Skeletal muscle satellite cell (primary cell): ENCODE data around the gene ANKRD33.

ENCODE experiments used
- H3K27me3 ChIP-seq: 2 replicates; pipeline ENCODE4 v1.7.0; 2013; ENCODE audit warnings: low read length; ENCODE audit not compliant: control insufficient read depth, insufficient read depth
- H3K36me3 ChIP-seq: 2 replicates; pipeline ENCODE4 v1.7.0; 2013; ENCODE audit warnings: mild to moderate bottlenecking, control low read depth, low read length; ENCODE audit not compliant: insufficient read depth
- H3K4me1 ChIP-seq: 2 replicates; pipeline ENCODE4 v1.7.0; 2013; ENCODE audit warnings: low read length; ENCODE audit not compliant: control insufficient read depth, insufficient read depth
- H3K4me2 ChIP-seq: 2 replicates; pipeline ENCODE4 v1.7.0; 2013; ENCODE audit warnings: mild to moderate bottlenecking, low read length
- H3K4me3 ChIP-seq: 2 replicates; pipeline ENCODE4 v1.7.0; 2013; ENCODE audit warnings: low read length
- H3K9ac ChIP-seq: 2 replicates; pipeline ENCODE4 v1.7.0; 2013; ENCODE audit warnings: mild to moderate bottlenecking, low read depth, low read length, moderate library complexity
- H3K9me3 ChIP-seq: replicated peaks from 2 replicates; pipeline ENCODE4 v1.7.0; 2013; ENCODE audit warnings: mild to moderate bottlenecking, control low read depth, low read length

ANKRD33 gene

DNA sequence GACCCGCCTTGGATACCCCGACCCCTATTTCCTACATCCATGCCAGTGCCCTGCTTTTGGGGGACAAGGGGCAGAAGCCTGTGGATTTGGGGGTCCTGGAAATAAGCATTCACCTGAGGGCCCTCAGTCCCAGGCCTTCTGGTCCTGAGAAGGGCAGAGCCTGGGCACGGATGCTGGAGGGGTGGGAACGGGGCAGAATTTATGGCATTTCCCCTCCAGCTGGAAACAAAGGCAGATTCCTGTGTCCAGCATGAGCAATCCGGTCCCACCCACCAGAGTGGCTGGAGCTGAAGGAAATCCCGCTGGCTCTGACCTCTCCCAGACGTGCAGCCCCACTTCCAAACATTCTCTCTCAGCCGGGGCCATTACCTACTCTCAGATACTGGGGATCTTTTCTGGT, 9.3 kb downstream of the ANKRD33 start:
- H3K4me2 ChIP-seq = no peak overlapping the region
- no peak overlapping the region for H3K9ac ChIP-seq
- H3K4me3 ChIP-seq = no peak overlapping the region
- H3K27me3 ChIP-seq = no peaks in the 10 kb centered on the region
- H3K9me3 ChIP-seq = no peaks in the 10 kb centered on the region
- H3K36me3 ChIP-seq = no peaks in the 10 kb centered on the region
- peaks cover 6% of the 10 kb centered on the region for H3K4me1 ChIP-seq

DNA sequence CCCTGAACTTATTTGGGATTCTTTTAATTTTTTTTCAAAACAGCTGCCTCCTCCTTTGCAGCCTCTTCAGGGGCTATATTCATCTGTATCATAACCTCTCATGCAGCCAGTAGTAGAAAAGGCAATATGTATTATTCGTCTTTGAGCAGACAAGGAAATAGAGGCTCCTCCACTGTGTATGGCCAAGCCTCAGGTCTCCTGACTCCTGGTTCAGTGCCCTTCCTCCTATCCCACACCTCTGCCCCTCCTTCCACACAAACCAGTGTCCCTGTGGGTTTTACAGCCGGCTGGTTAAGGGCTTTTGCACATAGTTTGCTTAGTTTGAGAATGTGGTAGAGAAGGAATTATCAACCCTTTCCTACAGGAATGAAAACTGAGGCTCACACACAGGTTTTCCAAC, 10.6 kb downstream of the ANKRD33 start:
- Histone ChIP-seq H3K9ac (no peak overlapping the region), H3K27me3 (no peaks in the 10 kb centered on the region), H3K4me1 (peaks cover 6% of the 10 kb centered on the region), H3K4me2 (no peak overlapping the region), H3K4me3 (no peak overlapping the region), H3K36me3 (no peaks in the 10 kb centered on the region), H3K9me3 (no peaks in the 10 kb centered on the region)

DNA sequence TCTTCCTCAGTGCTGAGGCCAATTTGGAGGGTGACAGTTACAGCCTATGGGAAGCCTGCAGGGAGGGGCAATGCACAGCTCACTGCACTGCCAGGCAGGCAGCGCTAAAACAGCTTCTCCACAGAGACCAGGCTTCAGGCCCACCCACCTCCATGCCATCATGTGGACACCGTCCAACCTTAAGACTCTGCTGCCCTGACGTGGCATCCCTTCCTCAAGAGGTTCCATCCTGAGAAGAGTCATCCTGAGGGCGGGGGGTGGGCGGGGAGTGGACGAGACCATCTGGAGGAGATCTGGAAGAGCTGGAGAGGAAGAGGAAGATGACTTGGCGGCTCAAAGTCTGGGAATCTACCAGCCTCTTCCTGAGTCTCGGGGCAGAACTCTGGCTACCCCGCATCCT, 11.0 kb downstream of the ANKRD33 start:
- H3K4me3 ChIP-seq = no peak overlapping the region
- no peaks in the 10 kb centered on the region for H3K9me3 ChIP-seq
- H3K4me1 ChIP-seq = peaks cover 6% of the 10 kb centered on the region
- H3K4me2 ChIP-seq = no peak overlapping the region
- no peaks in the 10 kb centered on the region for H3K27me3 ChIP-seq
- no peaks in the 10 kb centered on the region for H3K36me3 ChIP-seq
- H3K9ac ChIP-seq = no peak overlapping the region

GRCh38 chr12:51900323-51900889, 12.5 kb downstream of the ANKRD33 start:
- Histone ChIP-seq H3K9ac (no peak overlapping the region), H3K4me3 (no peak overlapping the region), H3K27me3 (no peaks in the 10 kb centered on the region), H3K9me3 (no peaks in the 10 kb centered on the region), H3K4me1 (peaks cover 10% of the 10 kb centered on the region), H3K36me3 (no peaks in the 10 kb centered on the region), H3K4me2 (no peak overlapping the region)

DNA sequence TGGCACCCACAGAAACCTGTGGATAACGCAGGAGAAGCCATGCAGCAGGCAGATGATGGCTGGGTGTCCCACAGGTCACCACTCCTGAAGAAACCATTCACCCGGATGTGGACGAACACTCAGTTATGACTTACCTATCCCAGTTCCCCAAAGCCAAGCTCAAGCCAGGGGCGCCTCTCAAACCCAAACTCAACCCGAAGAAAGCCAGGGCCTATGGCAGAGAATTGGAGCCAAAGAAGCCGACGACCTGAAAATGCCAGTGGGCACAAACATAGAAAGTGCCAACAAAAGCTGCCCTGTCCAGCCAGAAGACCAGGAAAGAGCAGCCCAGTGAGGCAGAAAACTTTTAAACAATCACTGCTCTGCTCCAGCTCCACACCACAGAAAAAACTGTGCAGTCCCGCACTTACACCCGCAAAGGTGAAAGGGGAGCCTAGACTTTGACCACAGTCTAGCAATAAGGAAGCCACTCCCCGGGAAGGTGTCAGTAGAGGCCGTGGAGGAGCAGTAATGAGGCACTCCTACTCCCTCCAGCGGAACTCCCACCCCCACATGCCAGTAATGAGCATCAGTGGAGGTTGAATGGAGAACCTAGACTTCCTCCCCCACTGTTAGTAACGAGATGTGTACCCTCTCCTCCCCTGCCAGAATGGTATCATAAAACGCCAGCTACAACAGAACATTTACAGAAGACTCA, 13.4 kb downstream of the ANKRD33 start:
- H3K9ac ChIP-seq = no peak overlapping the region
- H3K36me3 ChIP-seq = no peaks in the 10 kb centered on the region
- H3K27me3 ChIP-seq = no peaks in the 10 kb centered on the region
- no peaks in the 10 kb centered on the region for H3K9me3 ChIP-seq
- H3K4me3 ChIP-seq = no peak overlapping the region
- H3K4me1 ChIP-seq = peaks cover 18% of the 10 kb centered on the region
- no peak overlapping the region for H3K4me2 ChIP-seq

DNA sequence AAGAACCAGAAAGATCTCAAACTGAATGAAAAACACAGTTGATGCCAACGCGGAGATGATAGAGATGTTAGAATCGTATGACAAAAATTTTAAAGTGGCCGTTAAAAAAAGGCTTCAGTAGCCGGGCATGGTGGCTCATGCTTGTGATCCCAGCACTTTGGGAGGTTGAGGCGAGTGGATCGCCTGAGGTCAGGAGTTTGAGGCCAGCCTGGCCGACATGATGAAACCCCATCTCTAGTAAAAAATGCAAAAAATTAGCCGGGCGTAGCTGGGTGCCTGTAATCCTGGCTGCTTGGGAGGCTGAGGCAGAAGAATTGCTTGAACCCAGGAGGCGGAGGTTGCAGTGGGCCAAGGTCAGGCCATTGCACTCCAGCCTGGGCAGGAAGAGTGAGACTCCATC, 14.0 kb downstream of the ANKRD33 start:
- no peaks in the 10 kb centered on the region for H3K27me3 ChIP-seq
- peaks cover 23% of the 10 kb centered on the region for H3K4me1 ChIP-seq
- no peak overlapping the region for H3K9ac ChIP-seq
- H3K4me2 ChIP-seq = no peak overlapping the region
- H3K9me3 ChIP-seq = no peaks in the 10 kb centered on the region
- H3K36me3 ChIP-seq = no peaks in the 10 kb centered on the region
- H3K4me3 ChIP-seq = no peak overlapping the region

DNA sequence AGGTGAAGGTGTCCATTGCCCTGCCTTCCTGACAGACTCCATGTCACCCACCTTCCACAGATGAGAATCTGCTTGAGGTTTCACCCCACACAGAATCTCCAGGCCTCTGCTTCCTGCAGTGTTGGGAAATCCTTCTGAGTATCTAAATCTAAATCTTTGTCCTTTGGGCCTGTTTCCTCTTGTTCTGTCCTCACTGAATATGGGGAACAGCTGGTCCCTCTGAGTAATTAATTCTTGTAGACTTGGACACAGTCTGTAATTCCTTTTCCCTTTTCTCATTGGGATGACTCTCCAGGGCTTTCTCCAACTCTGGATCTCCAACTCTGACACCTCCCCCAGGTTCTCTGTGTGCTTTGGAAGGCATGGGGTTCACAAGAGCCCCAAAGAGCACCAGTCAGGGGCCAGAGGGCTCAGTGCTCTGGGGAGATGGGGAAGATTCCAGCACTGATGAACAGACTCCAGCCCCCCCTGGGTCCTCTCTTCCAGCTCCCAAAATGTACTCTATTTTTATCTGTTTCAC, 17.1 kb downstream of the ANKRD33 start:
- Histone ChIP-seq H3K4me1 (peaks cover 34% of the 10 kb centered on the region), H3K9me3 (no peaks in the 10 kb centered on the region), H3K4me2 (peak overlapping the region; percentile 64), H3K27me3 (no peaks in the 10 kb centered on the region), H3K36me3 (no peaks in the 10 kb centered on the region), H3K9ac (peak overlapping the region; percentile 79), H3K4me3 (peak overlapping the region; percentile 42)

DNA sequence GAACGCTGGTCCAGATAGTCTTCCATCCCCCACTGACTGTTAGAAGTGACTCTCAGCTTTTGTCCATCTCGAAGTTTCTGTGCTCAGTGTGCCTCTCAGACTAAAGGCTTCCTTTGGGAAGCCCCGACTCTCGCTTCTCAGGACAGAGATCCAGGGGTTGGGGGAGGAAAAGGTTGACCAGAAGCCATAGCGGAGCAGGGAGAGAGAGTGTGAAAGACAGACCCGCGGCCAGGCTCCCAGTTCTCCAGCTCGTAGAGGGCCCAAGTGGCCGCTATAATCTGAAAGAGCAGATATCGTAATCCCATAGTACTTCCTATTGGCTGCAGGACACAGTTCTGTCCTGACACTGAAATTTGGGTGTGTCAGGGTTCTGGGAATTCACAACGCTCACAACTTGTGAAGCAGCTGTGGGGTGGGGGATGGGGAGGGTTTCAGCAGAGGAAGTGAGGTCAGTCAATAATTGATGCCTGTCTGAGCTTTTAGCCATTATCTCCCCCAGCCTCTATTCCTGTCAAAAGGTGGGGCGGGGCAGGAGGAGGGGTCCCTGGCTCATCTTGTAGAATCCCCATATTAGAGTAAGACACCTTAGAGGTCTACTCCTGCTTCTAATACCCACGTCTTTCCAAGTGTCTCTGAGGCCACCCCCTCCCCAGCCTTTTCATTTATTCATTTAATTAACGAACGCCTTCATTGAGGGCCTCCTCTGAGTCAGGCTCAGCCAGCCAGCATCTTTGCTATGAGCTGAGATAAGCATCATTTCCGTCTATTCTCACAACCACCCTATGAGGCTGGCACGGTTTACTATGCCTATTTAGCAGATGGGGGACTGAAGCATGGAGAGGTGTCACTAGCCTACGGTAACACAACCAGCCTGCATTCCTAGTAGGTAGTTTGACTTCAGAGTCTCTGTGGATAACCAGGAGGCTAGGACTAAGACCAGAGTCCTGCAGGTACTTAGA, 17.8 kb downstream of the ANKRD33 start:
- Histone ChIP-seq H3K9me3 (no peaks in the 10 kb centered on the region), H3K27me3 (no peaks in the 10 kb centered on the region), H3K9ac (peak overlapping the region; percentile 79), H3K4me2 (peak overlapping the region; percentile 64), H3K4me1 (peaks cover 42% of the 10 kb centered on the region), H3K4me3 (peak overlapping the region; percentile 42), H3K36me3 (no peaks in the 10 kb centered on the region)

DNA sequence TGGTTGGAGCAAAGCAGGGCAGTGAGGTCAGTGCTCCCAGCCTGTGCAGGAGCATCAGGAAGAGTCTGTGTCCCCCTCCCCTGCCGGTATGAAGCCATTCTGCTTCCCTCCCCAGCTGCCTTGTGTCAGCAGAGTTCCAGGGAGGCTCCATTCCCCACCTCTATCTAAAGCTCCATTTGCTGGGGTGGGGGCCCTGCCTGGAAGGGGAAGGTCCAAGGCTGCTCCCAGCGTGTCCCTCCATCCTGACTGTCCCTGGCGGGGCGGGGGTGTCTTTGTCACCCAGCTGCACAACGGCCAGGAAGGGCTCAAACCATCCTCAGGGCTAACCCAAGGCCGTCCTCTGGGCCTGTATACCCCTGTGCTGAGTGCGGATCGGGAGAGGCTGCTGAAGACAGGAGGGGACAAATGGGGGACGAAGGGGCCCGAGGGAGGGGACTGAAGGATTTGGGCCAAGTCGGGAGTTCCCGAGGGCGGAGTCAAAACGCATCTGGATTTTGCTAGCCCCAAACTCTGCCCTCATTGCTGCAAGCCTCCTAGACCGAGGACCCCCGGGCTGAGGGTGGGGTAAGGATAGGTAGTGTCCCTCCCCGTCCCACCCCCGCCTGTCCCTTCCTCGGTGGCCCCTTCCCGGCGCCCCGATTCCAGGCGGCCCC, 18.7 kb downstream of the ANKRD33 start:
- Histone ChIP-seq H3K4me3 (peak overlapping the region; percentile 75), H3K36me3 (no peaks in the 10 kb centered on the region), H3K9ac (peak overlapping the region; percentile 83), H3K9me3 (no peaks in the 10 kb centered on the region), H3K4me1 (peaks cover 42% of the 10 kb centered on the region), H3K4me2 (peak overlapping the region; percentile 83), H3K27me3 (peaks cover 3% of the 10 kb centered on the region)

GRCh38 chr12:51907083-51907855, 19.4 kb downstream of the ANKRD33 start, which contains the start of gene ACVRL1:
Gene ACVRL1, plus strand, starts transcription at chr12:51907504. Its CDS starts 4,971 bp downstream, at chr12:51912475.
- Histone ChIP-seq H3K27me3 (peaks cover 3% of the 10 kb centered on the region), H3K4me2 (peak within 1 kb of the TSS; percentile 83), H3K36me3 (no peaks in the 10 kb centered on the region), H3K4me1 (peaks cover 42% of the 10 kb centered on the region), H3K4me3 (peak within 1 kb of the TSS; percentile 75), H3K9me3 (no peaks in the 10 kb centered on the region), H3K9ac (peak within 1 kb of the TSS; percentile 83)
